Keratinocyte (primary cell): Measurements from ENCODE around the gene PTBP3. TPM values are rescaled to one million over a fixed set of nuclear protein-coding genes. Genes with fewer than 3 reads are reported as not detected.

Experiments used
- DNase-seq: peaks from one replicate; pipeline ENCODE4 v3.0.0-alpha.2; 2011; ENCODE audit warnings: low read depth, missing footprints, low spot score
- FAIRE-seq: peaks from 2 replicates; lab custom pipeline; 2011; peaks lifted over from hg19 to GRCh38; lab: Jason Lieb, UNC
- H2AFZ ChIP-seq: 2 replicates; pipeline ENCODE4 v1.6.0; 2012; ENCODE audit warnings: low read length, control low read depth, inconsistent platforms; ENCODE audit not compliant: control insufficient read depth
- H3K27ac ChIP-seq: 2 replicates; pipeline ENCODE4 v1.5.1; 2011; ENCODE audit warnings: low read length; ENCODE audit not compliant: control insufficient read depth, insufficient read depth
- H3K27me3 ChIP-seq: 3 replicates; pipeline ENCODE4 v1.6.0; 2011; ENCODE audit warnings: low read length; ENCODE audit not compliant: control insufficient read depth, insufficient read depth; ENCODE audit errors: extremely low read depth
- H3K36me3 ChIP-seq, 2 experiments: 2 replicates in 1 of 2; 3 replicates in 1 of 2; pipeline ENCODE4 v1.5.1; 2011; ENCODE audit warnings: low read length in 2 of 2, mild to moderate bottlenecking in 1 of 2; ENCODE audit not compliant: control insufficient read depth in 2 of 2, insufficient read depth in 2 of 2; ENCODE audit errors: extremely low read depth in 1 of 2
- H3K4me1 ChIP-seq: 3 replicates; pipeline ENCODE4 v1.5.1; 2011; ENCODE audit warnings: low read length; ENCODE audit not compliant: control insufficient read depth, insufficient read depth; ENCODE audit errors: extremely low read depth
- H3K4me2 ChIP-seq: 3 replicates; pipeline ENCODE4 v1.6.0; 2011; ENCODE audit warnings: low read depth, low read length; ENCODE audit not compliant: control insufficient read depth, insufficient read depth; ENCODE audit errors: extremely low read depth
- H3K4me3 ChIP-seq, 3 experiments: fragments of 200-600 bp in 1 of 3; sonication (generic) in 1 of 3; 2 replicates in 2 of 3; 3 replicates in 1 of 3; pipeline ENCODE4 v1.5.1; 2011 to 2016; ENCODE audit warnings: low read length in 3 of 3, mild to moderate bottlenecking in 3 of 3, control low read depth in 2 of 3, inconsistent platforms in 1 of 3, low read depth in 1 of 3, mixed read lengths in 1 of 3, mixed run types in 1 of 3, moderate library complexity in 1 of 3; ENCODE audit not compliant: control insufficient read depth in 2 of 3, insufficient read depth in 2 of 3; ENCODE audit errors: extremely low read depth in 1 of 3
- H3K79me2 ChIP-seq: 2 replicates; pipeline ENCODE4 v1.6.0; 2012; ENCODE audit warnings: low read length; ENCODE audit not compliant: control insufficient read depth, insufficient read depth
- H3K9ac ChIP-seq: 3 replicates; pipeline ENCODE4 v1.6.0; 2011; ENCODE audit warnings: low read length; ENCODE audit not compliant: control insufficient read depth, insufficient read depth; ENCODE audit errors: extremely low read depth
- H3K9me1 ChIP-seq: 3 replicates; pipeline ENCODE4 v1.6.0; 2011; ENCODE audit warnings: low read length; ENCODE audit not compliant: control insufficient read depth, insufficient read depth; ENCODE audit errors: extremely low read depth
- H3K9me3 ChIP-seq: 2 replicates; pipeline ENCODE4 v1.5.1; 2012; ENCODE audit warnings: low read depth, low read length; ENCODE audit not compliant: control insufficient read depth
- H4K20me1 ChIP-seq: 3 replicates; pipeline ENCODE4 v1.6.0; 2011; ENCODE audit warnings: low read length; ENCODE audit not compliant: control insufficient read depth, insufficient read depth; ENCODE audit errors: extremely low read depth
- CTCF ChIP-seq, 3 experiments: IDR thresholded peaks in 1 of 3; conservative IDR thresholded peaks in 1 of 3; optimal IDR thresholded peaks in 1 of 3; 2 replicates in 2 of 3; 3 replicates in 1 of 3; pipeline versions ENCODE3 to v1.5.1; 2011; ENCODE audit warnings: low read length in 3 of 3, mild to moderate bottlenecking in 3 of 3, moderate library complexity in 2 of 3, control low read depth in 1 of 3, inconsistent platforms in 1 of 3; ENCODE audit not compliant: insufficient read depth in 2 of 3; ENCODE audit errors: extremely low read depth in 1 of 3
- EZH2 ChIP-seq: IDR thresholded peaks from one replicate; pipeline ENCODE4 v1.6.1; 2012; ENCODE audit warnings: inconsistent platforms, mild to moderate bottlenecking, low read length, moderate library complexity
- dilution Hi-C: fragments of 300-500 bp; cut with MboI; formaldehyde crosslinking; loops from one replicate; pipeline ENCODE4 v1.7.0; 2020; ENCODE audit warnings: low sequenced_read_pairs; ENCODE audit not compliant: extremely low pct_ligation_motif_present
- polyA plus RNA-seq, 5 experiments: library from polyadenylated mRNA; depleted of rRNA in 3 of 5; stranded (reverse) in 3 of 5; stranded (forward) in 1 of 5; unstranded in 1 of 5; fragments of >200 nt; gene quantifications; 1 replicate in 1 of 5; 2 replicates in 3 of 5; 3 replicates in 1 of 5; pipeline versions ENCODE4 v1.2.1 to v1.2.3, GENCODE V29; 2011 to 2012; ENCODE audit warnings: missing spikeins in 2 of 5, low read depth in 1 of 5, low replicate concordance in 1 of 5

PTBP3 gene
- polyA plus RNA-seq, 1 donor (not counting 4 experiments of a cell fraction or from before 2014, with no cell fraction given) = 51.0 TPM

GRCh38 chr9:112311497-112311896, 21.9 kb downstream of the PTBP3 start:
- no peak overlapping the region for H2AFZ ChIP-seq
- H3K9me1 ChIP-seq = no peaks in the 10 kb centered on the region
- H3K36me3 ChIP-seq = no peaks in the 10 kb centered on the region
- no peak overlapping the region for H3K9ac ChIP-seq
- peaks cover 99% of the 10 kb centered on the region for H3K79me2 ChIP-seq
- H3K4me3 ChIP-seq = no peak overlapping the region
- no peak overlapping the region for H3K27ac ChIP-seq
- no peaks in the 10 kb centered on the region for H3K9me3 ChIP-seq
- H3K4me1 ChIP-seq = peaks cover 8% of the 10 kb centered on the region
- no peak for TF ChIP-seq EZH2
- no peak for TF ChIP-seq CTCF (optimal IDR thresholded peaks at IDR 0.05 in 1 of 3, IDR thresholded peaks at IDR 0.05 in 1 of 3, conservative IDR thresholded peaks at IDR 0.05 in 1 of 3; ENCODE audit: extremely low read depth in 1 of 3, insufficient read depth in 2 of 3, low read length in 3 of 3)
- DNase-seq (no peak), FAIRE-seq (no peak)
- no peaks in the 10 kb centered on the region for H3K27me3 ChIP-seq
- peaks cover 17% of the 10 kb centered on the region for H4K20me1 ChIP-seq
- no peak overlapping the region for H3K4me2 ChIP-seq
- dilution Hi-C loops = no loop called here

- Histone ChIP-seq H3K36me3 (no peaks in the 10 kb centered on the region), H3K9me1 (no peaks in the 10 kb centered on the region)
- dilution Hi-C loops = no loop called here
Measured at GRCh38 chr9:112310826-112311225, 22.6 kb downstream of the PTBP3 start.

More at GRCh38 chr9:112310826-112311225, 22.6 kb downstream of the PTBP3 start:
- Histone ChIP-seq H3K9ac (no peak overlapping the region), H3K79me2 (peaks cover 98% of the 10 kb centered on the region), H3K4me2 (no peak overlapping the region), H4K20me1 (peaks cover 12% of the 10 kb centered on the region), H2AFZ (no peak overlapping the region), H3K27ac (no peak overlapping the region), H3K4me1 (peaks cover 3% of the 10 kb centered on the region), H3K27me3 (no peaks in the 10 kb centered on the region), H3K4me3 (no peak overlapping the region), H3K9me3 (no peaks in the 10 kb centered on the region)
- DNase-seq (no peak), FAIRE-seq (no peak)
- TF ChIP-seq EZH2 (no peak), CTCF (optimal IDR thresholded peaks at IDR 0.05 in 1 of 3, IDR thresholded peaks at IDR 0.05 in 1 of 3, conservative IDR thresholded peaks at IDR 0.05 in 1 of 3; ENCODE audit: extremely low read depth in 1 of 3, insufficient read depth in 2 of 3, low read length in 3 of 3) (no peak)
